ENCODE data around the gene ELMO1.

Gene ELMO1

DNA sequence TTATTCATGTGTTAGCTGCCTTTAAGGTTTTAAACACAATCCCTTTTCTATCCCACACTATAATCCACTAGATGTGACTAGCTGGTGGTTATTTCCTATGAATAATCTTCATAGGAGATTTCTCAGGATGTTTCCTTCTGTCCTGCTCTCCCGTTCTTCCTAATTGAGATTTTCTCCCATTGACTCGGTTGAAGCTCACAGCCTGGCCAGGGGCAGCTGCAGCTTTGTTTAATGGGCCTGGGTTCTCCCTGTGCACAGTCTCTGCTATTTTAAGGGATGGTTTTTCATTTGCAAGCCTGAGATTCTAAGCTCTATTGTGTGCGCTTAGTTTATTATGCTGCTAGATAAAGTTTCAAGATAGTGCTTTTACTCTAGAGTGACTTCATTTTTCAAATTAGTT, 441.0 kb downstream of the ELMO1 start:
- no peaks in the 10 kb centered on the region for H3K36me3 ChIP-seq (ENCODE audit: insufficient read depth, low read length)
- H3K27me3 ChIP-seq (ENCODE audit: control insufficient read depth in 1 of 2, insufficient read depth in 2 of 2, low read length in 2 of 2), result no peaks in the 10 kb centered on the region
- H3K9me3 ChIP-seq (ENCODE audit: low read length), result no peaks in the 10 kb centered on the region
- no peak overlapping the region for H3K27ac ChIP-seq (ENCODE audit: low read depth, low read length)
- H3K9ac ChIP-seq (ENCODE audit: low read length), result no peak overlapping the region
- H3K4me1 ChIP-seq (ENCODE audit: insufficient read depth, low read length), result no peaks in the 10 kb centered on the region
- H3K4me3 ChIP-seq (ENCODE audit: low read depth in 1 of 2, low read length in 2 of 2), result no peak overlapping the region

DNA sequence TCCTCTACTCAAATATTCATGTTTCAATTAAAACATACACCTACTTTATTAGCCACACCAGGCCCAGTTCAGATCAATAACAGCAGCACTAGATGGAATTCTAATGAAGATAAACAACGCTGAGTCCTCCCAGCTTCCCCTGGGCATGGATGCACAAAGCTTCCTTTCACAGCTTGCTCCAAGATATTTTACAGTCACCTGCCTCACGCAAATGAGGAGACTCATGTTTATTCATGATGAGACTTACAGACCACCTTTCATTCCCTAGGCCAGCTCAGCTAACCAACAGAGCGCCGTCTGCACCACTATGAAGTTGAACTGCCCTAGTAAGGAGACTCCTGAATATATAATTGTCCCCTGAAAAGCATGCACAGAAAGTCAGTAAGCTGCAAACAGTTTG, 441.4 kb downstream of the ELMO1 start:
- H3K9me3 ChIP-seq (ENCODE audit: low read length), result no peaks in the 10 kb centered on the region
- no peaks in the 10 kb centered on the region for H3K27me3 ChIP-seq (ENCODE audit: control insufficient read depth in 1 of 2, insufficient read depth in 2 of 2, low read length in 2 of 2)
- H3K36me3 ChIP-seq (ENCODE audit: insufficient read depth, low read length), result no peaks in the 10 kb centered on the region
- no peak overlapping the region for H3K9ac ChIP-seq (ENCODE audit: low read length)
- H3K4me1 ChIP-seq (ENCODE audit: insufficient read depth, low read length), result no peaks in the 10 kb centered on the region
- no peak overlapping the region for H3K27ac ChIP-seq (ENCODE audit: low read depth, low read length)
- H3K4me3 ChIP-seq (ENCODE audit: low read depth in 1 of 2, low read length in 2 of 2), result no peak overlapping the region

DNA sequence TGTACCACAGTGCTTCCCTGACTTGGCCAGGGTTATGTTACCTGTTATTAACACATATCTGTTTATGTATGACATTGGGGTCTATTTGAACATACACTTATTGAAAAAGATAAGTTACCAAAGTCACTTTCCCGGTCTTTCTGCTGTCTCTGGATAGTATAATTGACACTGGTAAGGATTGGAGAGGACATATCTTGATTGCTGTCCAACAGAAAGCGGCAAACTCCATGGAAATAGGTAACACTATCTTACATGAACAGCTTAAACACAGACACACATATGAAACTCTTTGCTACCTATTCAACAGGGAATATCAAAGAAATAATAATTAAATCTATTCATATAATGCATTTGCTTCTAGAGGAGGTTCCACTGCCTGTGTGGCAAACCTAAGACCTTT, 441.9 kb downstream of the ELMO1 start:
- no peak overlapping the region for H3K9ac ChIP-seq (ENCODE audit: low read length)
- H3K9me3 ChIP-seq (ENCODE audit: low read length), result no peaks in the 10 kb centered on the region
- no peak overlapping the region for H3K27ac ChIP-seq (ENCODE audit: low read depth, low read length)
- H3K4me1 ChIP-seq (ENCODE audit: insufficient read depth, low read length), result no peaks in the 10 kb centered on the region
- no peaks in the 10 kb centered on the region for H3K27me3 ChIP-seq (ENCODE audit: control insufficient read depth in 1 of 2, insufficient read depth in 2 of 2, low read length in 2 of 2)
- H3K4me3 ChIP-seq (ENCODE audit: low read depth in 1 of 2, low read length in 2 of 2), result no peak overlapping the region
- H3K36me3 ChIP-seq (ENCODE audit: insufficient read depth, low read length), result no peaks in the 10 kb centered on the region

DNA sequence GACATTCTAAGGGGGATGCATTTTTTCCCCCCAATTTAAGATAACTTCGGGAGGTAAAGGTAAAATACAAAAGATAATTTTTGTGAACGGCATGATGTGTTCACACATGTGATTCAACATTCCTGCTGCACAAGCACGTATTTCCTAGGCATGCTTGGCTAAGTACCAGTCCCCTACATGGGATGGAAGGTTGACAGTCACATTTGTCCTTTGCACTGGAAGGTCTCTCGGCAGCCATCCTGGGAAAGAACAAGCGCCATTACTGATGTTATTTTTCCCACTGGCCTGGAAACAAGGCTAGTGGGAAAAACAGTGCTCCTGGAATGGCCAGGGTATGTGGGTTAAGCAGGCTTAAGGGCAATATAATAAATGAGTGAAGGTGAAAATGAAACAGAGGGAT, 448.2 kb downstream of the ELMO1 start:
- Histone ChIP-seq H3K27ac (ENCODE audit: low read depth, low read length) (no peak overlapping the region), H3K9ac (ENCODE audit: low read length) (no peak overlapping the region), H3K4me3 (ENCODE audit: low read depth in 1 of 2, low read length in 2 of 2) (no peak overlapping the region), H3K27me3 (ENCODE audit: control insufficient read depth in 1 of 2, insufficient read depth in 2 of 2, low read length in 2 of 2) (no peaks in the 10 kb centered on the region), H3K4me1 (ENCODE audit: insufficient read depth, low read length) (no peaks in the 10 kb centered on the region), H3K36me3 (ENCODE audit: insufficient read depth, low read length) (no peaks in the 10 kb centered on the region), H3K9me3 (ENCODE audit: low read length) (no peaks in the 10 kb centered on the region)

DNA sequence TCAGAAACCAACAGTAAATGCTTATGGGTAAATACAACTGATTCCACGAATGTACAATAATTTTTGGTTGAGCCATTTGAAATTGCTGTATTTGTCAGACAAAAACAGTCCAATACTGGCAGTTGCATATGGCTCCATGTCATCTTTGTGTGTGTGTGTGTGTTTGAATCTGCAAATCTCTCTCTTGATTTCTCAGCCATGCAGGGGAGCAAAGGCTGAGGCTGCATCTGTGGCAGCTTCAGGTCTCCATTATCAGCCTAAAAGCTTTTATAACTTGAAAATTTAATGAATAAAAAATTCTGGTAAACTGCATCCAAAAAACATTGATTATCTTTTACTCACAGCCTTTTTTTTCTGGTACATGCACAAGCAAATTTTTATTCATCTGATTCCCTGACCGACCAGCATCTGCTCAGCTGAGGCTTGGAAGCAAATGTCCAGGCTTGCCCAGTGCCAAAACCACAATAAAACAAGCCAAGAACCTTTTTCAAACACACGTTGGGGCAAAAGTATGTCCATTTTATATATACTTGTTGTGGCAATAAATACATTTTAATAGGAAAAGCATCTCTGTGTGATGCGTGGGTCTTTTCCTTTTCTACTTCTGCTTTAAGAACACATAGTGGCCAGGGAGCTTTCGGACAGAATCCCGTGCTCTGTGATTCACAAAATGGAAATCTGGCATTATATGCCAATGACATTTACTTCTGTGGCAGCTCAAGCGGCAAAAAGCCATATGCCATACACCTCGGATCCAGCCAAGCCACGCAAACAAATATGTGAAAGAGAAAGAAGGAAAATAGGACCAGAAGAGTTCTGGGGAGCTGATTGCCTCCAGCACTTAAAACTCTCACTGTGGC, 448.8 kb downstream of the ELMO1 start:
- H3K27me3 ChIP-seq (ENCODE audit: control insufficient read depth in 1 of 2, insufficient read depth in 2 of 2, low read length in 2 of 2), result no peaks in the 10 kb centered on the region
- H3K9ac ChIP-seq (ENCODE audit: low read length), result no peak overlapping the region
- H3K9me3 ChIP-seq (ENCODE audit: low read length), result no peaks in the 10 kb centered on the region
- no peak overlapping the region for H3K27ac ChIP-seq (ENCODE audit: low read depth, low read length)
- no peak overlapping the region for H3K4me3 ChIP-seq (ENCODE audit: low read depth in 1 of 2, low read length in 2 of 2)
- H3K36me3 ChIP-seq (ENCODE audit: insufficient read depth, low read length), result no peaks in the 10 kb centered on the region
- H3K4me1 ChIP-seq (ENCODE audit: insufficient read depth, low read length), result no peaks in the 10 kb centered on the region

DNA sequence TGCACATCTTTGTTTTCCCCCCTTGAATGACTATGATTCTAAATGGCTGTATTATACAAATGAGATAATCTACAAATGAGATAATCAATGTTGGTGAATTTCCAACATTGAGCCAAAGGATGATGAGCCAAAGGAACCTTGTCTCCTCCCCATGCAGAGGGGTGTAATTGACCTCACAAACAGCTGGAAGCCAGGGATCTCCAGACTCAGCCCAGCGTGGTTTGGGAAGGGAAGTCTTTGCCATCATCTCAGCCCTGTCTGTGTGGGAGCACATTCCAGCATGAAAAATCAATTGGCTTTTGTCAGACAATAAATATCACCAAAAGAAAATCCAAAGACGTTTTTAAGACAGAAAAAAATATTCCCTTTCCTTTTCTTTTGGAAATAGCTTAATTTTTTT, 452.9 kb downstream of the ELMO1 start:
- H3K36me3 ChIP-seq (ENCODE audit: insufficient read depth, low read length), result no peaks in the 10 kb centered on the region
- H3K27ac ChIP-seq (ENCODE audit: low read depth, low read length), result no peak overlapping the region

DNA sequence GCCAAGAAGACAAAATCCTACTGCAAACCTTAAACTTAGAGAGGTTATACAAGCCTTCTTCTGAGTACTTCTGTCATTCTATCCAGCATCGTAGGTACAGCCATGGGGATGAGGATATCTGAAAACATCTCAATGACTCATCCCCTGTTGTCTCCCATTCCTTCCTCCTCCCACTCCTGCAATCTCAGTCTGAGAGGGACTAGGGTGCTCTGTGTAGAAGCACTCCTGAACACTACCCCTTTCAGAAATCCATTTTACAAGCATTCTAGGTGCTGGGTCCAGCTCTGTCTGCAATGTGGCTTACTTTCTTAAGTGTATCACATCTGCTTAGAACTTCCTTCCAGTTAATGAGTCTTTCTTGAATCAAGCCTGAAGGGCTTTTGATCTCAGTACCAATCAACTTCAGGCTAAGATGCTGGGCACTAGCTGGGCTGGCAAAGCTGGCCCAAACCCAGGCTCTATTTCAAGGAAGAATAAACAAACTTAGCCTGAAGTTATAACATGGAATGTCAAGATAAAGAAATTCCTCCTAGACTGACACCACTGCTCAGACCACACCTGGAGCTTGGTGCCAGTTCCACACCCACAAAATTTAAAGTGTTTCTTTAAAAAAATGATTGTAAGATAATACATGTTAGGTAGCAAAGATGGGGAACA, 454.1 kb downstream of the ELMO1 start:
- Histone ChIP-seq H3K9ac (ENCODE audit: low read length) (no peak overlapping the region), H3K4me1 (ENCODE audit: insufficient read depth, low read length) (no peaks in the 10 kb centered on the region), H3K36me3 (ENCODE audit: insufficient read depth, low read length) (no peaks in the 10 kb centered on the region), H3K4me3 (ENCODE audit: low read depth in 1 of 2, low read length in 2 of 2) (no peak overlapping the region), H3K9me3 (ENCODE audit: low read length) (no peaks in the 10 kb centered on the region), H3K27me3 (ENCODE audit: control insufficient read depth in 1 of 2, insufficient read depth in 2 of 2, low read length in 2 of 2) (no peaks in the 10 kb centered on the region), H3K27ac (ENCODE audit: low read depth, low read length) (no peak overlapping the region)

More for the DNA sequence above, 452.9 kb downstream of the ELMO1 start:
- Histone ChIP-seq H3K9ac (ENCODE audit: low read length) (no peak overlapping the region), H3K9me3 (ENCODE audit: low read length) (no peaks in the 10 kb centered on the region), H3K4me3 (ENCODE audit: low read depth in 1 of 2, low read length in 2 of 2) (no peak overlapping the region), H3K27me3 (ENCODE audit: control insufficient read depth in 1 of 2, insufficient read depth in 2 of 2, low read length in 2 of 2) (no peaks in the 10 kb centered on the region), H3K4me1 (ENCODE audit: insufficient read depth, low read length) (no peaks in the 10 kb centered on the region)

DNA sequence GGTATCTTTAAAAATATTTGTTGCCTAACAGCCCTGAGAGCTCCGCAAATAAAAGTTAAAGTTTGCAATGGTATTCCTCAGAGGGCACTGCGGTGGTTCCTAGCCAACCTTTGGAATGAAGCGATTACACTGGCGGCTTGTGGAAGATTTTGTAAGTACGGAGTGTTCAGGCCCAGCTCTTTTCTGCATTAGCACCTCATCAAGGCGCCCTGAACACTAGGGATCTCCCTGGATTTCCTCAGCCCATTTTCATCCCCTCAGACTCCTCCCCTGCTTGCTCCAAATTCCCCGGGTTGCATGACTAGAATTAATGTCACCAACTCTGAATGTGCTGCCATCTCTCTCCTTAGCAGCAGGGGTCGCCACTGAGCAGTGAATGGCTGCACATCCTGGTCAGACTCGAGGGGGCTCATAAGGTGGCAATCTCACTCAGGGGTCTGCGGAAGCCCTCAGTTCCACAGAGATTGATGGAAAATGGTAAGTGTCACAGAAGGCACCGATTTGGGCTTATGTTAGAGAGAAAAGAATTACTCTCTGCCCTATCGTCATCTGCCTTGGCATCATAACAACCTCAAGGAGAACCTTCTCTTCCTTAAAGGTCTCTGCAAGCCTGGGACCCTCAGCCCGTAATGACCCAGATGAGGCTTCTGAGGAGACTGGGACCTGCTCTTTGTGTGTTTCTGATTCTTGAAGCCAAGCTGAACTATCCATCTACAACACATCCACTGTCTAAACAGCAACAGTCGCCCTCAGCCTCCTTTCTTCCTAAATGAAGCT, 461.5 kb downstream of the ELMO1 start:
- H3K27ac ChIP-seq (ENCODE audit: low read depth, low read length), result no peak overlapping the region
- H3K36me3 ChIP-seq (ENCODE audit: insufficient read depth, low read length), result no peaks in the 10 kb centered on the region
- peaks cover 4% of the 10 kb centered on the region for H3K4me1 ChIP-seq (ENCODE audit: insufficient read depth, low read length)
- no peak overlapping the region for H3K9ac ChIP-seq (ENCODE audit: low read length)
- no peaks in the 10 kb centered on the region for H3K27me3 ChIP-seq (ENCODE audit: control insufficient read depth in 1 of 2, insufficient read depth in 2 of 2, low read length in 2 of 2)
- no peak overlapping the region for H3K4me3 ChIP-seq (ENCODE audit: low read depth in 1 of 2, low read length in 2 of 2)
- no peaks in the 10 kb centered on the region for H3K9me3 ChIP-seq (ENCODE audit: low read length)

DNA sequence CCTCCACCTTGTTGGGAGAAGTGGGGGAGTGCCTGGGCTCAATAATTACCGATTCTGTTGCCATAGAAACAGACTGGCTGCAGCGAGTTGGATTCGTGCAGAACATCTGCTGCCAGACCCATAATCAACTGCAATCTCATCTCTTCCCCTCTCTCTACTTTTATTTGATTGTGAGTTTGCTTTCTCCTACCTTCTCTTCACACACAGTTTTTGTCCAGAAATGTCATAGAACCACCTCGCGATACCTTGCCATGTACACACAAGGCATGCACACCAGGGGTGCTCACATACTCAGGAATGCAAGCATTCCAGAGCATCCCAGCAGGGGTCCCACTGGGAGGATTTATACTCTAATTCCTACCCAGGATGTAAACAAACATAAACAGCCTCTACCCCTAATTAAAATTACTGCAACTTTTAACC, 462.1 kb downstream of the ELMO1 start:
- Histone ChIP-seq H3K4me3 (ENCODE audit: low read depth in 1 of 2, low read length in 2 of 2) (no peak overlapping the region), H3K27ac (ENCODE audit: low read depth, low read length) (no peak overlapping the region), H3K36me3 (ENCODE audit: insufficient read depth, low read length) (no peaks in the 10 kb centered on the region), H3K9me3 (ENCODE audit: low read length) (no peaks in the 10 kb centered on the region), H3K27me3 (ENCODE audit: control insufficient read depth in 1 of 2, insufficient read depth in 2 of 2, low read length in 2 of 2) (no peaks in the 10 kb centered on the region), H3K9ac (ENCODE audit: low read length) (no peak overlapping the region), H3K4me1 (ENCODE audit: insufficient read depth, low read length) (peaks cover 4% of the 10 kb centered on the region)

DNA sequence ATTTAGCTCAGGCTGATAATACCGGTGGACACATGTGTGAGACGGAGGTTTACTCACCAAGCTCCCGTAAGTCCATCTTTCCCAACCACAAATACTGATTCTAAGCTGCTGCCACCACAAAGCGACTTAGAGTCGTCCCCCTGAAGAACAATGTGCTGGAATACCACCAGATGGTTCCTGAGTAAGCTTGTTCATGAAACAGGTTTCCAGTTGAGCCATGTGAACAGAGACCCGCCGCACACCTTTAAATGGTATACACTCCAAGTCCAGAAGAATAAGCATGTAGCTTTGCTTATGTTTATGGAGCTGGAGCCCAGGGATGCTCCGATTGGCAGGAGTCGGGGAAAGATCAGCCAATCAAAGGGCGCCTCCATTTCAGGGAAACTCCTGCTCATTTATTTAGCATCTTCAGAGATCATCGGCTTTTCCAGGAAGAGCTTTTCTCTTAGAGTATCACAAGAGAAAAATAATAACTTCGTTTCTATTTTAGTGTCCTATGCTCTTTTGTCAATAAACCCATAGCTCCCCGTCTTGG, 462.7 kb downstream of the ELMO1 start:
- H3K4me1 ChIP-seq (ENCODE audit: insufficient read depth, low read length), result peaks cover 4% of the 10 kb centered on the region
- no peak overlapping the region for H3K9ac ChIP-seq (ENCODE audit: low read length)
- no peak overlapping the region for H3K4me3 ChIP-seq (ENCODE audit: low read depth in 1 of 2, low read length in 2 of 2)
- H3K9me3 ChIP-seq (ENCODE audit: low read length), result no peaks in the 10 kb centered on the region
- H3K27ac ChIP-seq (ENCODE audit: low read depth, low read length), result no peak overlapping the region
- no peaks in the 10 kb centered on the region for H3K36me3 ChIP-seq (ENCODE audit: insufficient read depth, low read length)
- no peaks in the 10 kb centered on the region for H3K27me3 ChIP-seq (ENCODE audit: control insufficient read depth in 1 of 2, insufficient read depth in 2 of 2, low read length in 2 of 2)

DNA sequence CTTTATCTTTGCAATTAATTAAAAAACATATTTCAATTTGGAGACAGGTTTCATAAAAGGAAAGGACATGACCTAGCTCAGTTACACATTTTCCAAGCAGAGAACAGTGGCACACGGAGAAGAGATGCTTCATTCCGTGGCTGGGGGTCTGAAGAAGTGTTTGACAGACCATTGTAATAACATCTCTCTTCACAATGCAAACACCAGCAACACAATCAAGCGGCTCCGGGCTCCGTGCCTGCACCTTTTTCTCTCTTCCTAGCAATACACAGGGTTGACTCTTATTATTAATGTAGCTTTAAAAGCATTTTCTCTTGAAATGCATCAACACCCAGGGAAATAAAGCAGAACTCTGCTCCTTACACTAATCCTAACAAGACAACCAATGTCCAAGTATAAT, 463.3 kb downstream of the ELMO1 start:
- Histone ChIP-seq H3K9ac (ENCODE audit: low read length) (no peak overlapping the region), H3K27me3 (ENCODE audit: control insufficient read depth in 1 of 2, insufficient read depth in 2 of 2, low read length in 2 of 2) (no peaks in the 10 kb centered on the region), H3K9me3 (ENCODE audit: low read length) (no peaks in the 10 kb centered on the region), H3K27ac (ENCODE audit: low read depth, low read length) (no peak overlapping the region), H3K4me3 (ENCODE audit: low read depth in 1 of 2, low read length in 2 of 2) (no peak overlapping the region), H3K4me1 (ENCODE audit: insufficient read depth, low read length) (peaks cover 4% of the 10 kb centered on the region), H3K36me3 (ENCODE audit: insufficient read depth, low read length) (no peaks in the 10 kb centered on the region)

Data from muscle layer of colon (tissue), 2 donors.